ENCODE results near the gene COG7.

COG7 gene

GRCh38 chr16:23355106-23355670, 97.8 kb downstream of the COG7 start:
- DNase-seq = no peak

DNA sequence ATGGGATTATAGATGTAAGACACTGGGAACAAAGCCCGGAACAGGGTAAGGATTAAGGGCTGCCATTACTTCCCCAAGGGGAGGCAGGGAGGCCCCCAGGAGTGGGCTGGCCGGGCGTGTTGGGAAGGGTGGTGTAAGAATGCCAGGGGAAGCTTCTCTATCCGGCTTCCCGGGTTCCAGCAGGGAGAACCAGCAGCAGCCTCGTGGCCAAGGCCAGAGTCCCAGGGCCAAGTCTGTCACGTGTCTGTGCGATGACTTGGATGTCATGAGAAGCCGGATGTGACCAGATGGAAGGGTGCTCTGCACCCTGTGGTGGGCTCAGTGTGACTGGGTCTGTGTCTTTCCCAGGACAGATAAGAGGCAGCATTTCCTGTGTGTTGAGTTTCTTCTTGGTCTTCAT, 98.7 kb downstream of the COG7 start:
- no peak for DNase-seq

- no peak for DNase-seq
Measured at GRCh38 chr16:23353440-23353839, 99.5 kb downstream of the COG7 start.

GRCh38 chr16:23351360-23351759, 101.6 kb downstream of the COG7 start:
- no peak for DNase-seq

GRCh38 chr16:23348579-23349469, 104.2 kb downstream of the COG7 start:
- DNase-seq = no peak

DNA sequence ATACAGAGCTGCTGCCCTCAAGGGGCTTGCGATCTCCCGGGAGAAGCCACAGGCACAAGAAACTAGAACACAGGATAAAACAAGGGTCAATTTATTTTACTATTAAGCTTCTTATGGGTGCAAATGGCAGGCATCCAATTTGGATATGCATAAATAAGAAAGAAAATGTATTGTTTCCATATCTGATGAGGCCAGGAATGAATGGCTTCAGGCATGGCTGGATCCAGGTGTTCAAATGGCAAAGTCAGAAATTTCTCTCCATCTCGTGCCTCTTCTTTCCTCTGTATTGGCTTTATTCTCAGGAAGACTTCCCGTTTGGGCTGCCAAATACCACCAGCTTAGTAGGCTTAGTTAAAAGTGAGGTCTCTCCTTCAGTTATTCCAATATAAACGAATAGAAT, 107.8 kb downstream of the COG7 start:
- no peak for DNase-seq

GRCh38 chr16:23343643-23344612, 109.1 kb downstream of the COG7 start:
- no peak for DNase-seq

DNA sequence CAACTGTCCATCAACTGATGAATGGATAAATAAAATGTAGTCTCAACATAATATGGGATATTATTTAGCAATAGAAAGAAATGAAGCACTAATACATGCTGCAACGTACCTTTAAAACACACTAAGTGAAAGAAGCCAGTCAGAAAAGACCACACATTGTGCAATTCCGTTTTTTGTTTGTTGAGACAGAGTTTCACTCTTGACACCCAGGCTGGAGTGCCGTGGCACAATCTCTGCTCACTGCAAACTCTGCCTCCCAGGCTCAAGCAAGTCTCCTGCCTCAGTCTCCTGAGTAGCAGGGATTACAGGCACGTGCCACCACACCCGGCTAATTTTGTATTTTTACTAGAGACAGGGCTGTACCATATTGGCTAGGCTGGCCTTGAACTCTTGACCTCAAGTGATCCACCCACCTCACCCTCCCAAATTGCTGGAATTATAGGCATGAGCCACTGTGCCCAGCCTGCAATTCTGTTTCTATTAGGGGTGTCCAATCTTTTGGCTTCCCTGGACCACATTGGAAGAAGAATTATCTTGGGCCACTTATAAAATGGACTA, 110.8 kb downstream of the COG7 start:
- DNase-seq = no peak

- no peak for DNase-seq
Measured at GRCh38 chr16:23339787-23340186, 113.2 kb downstream of the COG7 start.

Data from activated CD8-positive, alpha-beta memory T cell treated with anti-CD3 and anti-CD28 coated beads, Interleukin-2, amount 50 U/mL, for 48 hours (primary cell).